SK-N-SH (cell line): Measurements from ENCODE around the gene C20orf204. TPM values are rescaled to one million over a fixed set of nuclear protein-coding genes. Genes with fewer than 3 reads are reported as not detected.

Source experiments
- CTCF ChIA-PET: fragments of 300-600, 350-600 bp; formaldehyde crosslinking; extraction: SDS; loops from one replicate; lab custom pipeline; 2021; lab: Yijun Ruan, JAX
- POLR2A ChIA-PET: fragments of 350-600 bp; sonication (Branson Sonifier 250); formaldehyde crosslinking; extraction: SDS; loops from one replicate; lab custom pipeline; 2020; ENCODE audit warnings: antibody characterized with exemption, inconsistent platforms; lab: Yijun Ruan, JAX
- DNase-seq: peaks from one replicate; pipeline ENCODE4 v3.0.0; 2012
- H2AFZ ChIP-seq: fragments of 200-600 bp; sonication (generic); 2 replicates; pipeline ENCODE4 v1.8.1; 2016; ENCODE audit warnings: antibody characterized with exemption, mild to moderate bottlenecking, low read depth
- H3F3A ChIP-seq: fragments of 200-600 bp; sonication (generic); replicated peaks from 2 replicates; pipeline ENCODE3; 2016; ENCODE audit warnings: antibody characterized with exemption, mild to moderate bottlenecking; ENCODE audit not compliant: insufficient read depth
- H3K27ac ChIP-seq, 2 experiments: fragments of 200-500 bp in 1 of 2; fragments of 200-600 bp in 1 of 2; sonication (Bioruptor generic) in 1 of 2; sonication (generic), shearing (Covaris generic) in 1 of 2; 2 replicates each; pipeline versions ENCODE4 v1.5.1 to v1.6.1; 2014 to 2016; ENCODE audit warnings: low read depth in 2 of 2, inconsistent platforms in 1 of 2, low read length in 1 of 2, mild to moderate bottlenecking in 1 of 2, mixed read lengths in 1 of 2
- H3K27me3 ChIP-seq: fragments of 200-600 bp; sonication (generic), shearing (Covaris generic); 2 replicates; pipeline ENCODE4 v1.6.1; 2016; ENCODE audit warnings: mixed run types; ENCODE audit not compliant: insufficient read depth
- H3K36me3 ChIP-seq, 2 experiments: fragments of 200-500 bp in 1 of 2; fragments of 200-600 bp in 1 of 2; sonication (Bioruptor generic) in 1 of 2; sonication (generic) in 1 of 2; replicated peaks in 1 of 2; 2 replicates each; pipeline versions ENCODE3 to v1.5.1; 2014 to 2016; ENCODE audit warnings: low read length in 1 of 2, mild to moderate bottlenecking in 1 of 2; ENCODE audit not compliant: insufficient read depth in 2 of 2, control insufficient read depth in 1 of 2
- H3K4me1 ChIP-seq, 2 experiments: fragments of 200-500 bp in 1 of 2; fragments of 200-600 bp in 1 of 2; sonication (Bioruptor generic) in 1 of 2; sonication (generic), shearing (Covaris generic) in 1 of 2; 2 replicates each; pipeline versions ENCODE4 v1.5.1 to v1.6.1; 2014 to 2016; ENCODE audit warnings: low read depth in 1 of 2, low read length in 1 of 2, mixed run types in 1 of 2; ENCODE audit not compliant: insufficient read depth in 2 of 2, control insufficient read depth in 1 of 2
- H3K4me2 ChIP-seq: fragments of 200-600 bp; sonication (generic), shearing (Covaris generic); 2 replicates; pipeline ENCODE4 v1.6.1; 2017; ENCODE audit warnings: mixed run types
- H3K4me3 ChIP-seq, 2 experiments: fragments of 200-500 bp in 1 of 2; fragments of 200-600 bp in 1 of 2; sonication (Bioruptor generic) in 1 of 2; sonication (generic), shearing (Covaris generic) in 1 of 2; 2 replicates each; pipeline versions ENCODE4 v1.5.1 to v1.8.1; 2014 to 2016; ENCODE audit warnings: low read depth in 2 of 2, inconsistent platforms in 1 of 2, low read length in 1 of 2, mild to moderate bottlenecking in 1 of 2, mixed read lengths in 1 of 2, moderate library complexity in 1 of 2
- H3K79me2 ChIP-seq: fragments of 200-600 bp; sonication (generic); 2 replicates; pipeline ENCODE4 v1.8.1; 2017; ENCODE audit warnings: mild to moderate bottlenecking; ENCODE audit not compliant: insufficient read depth
- H3K9ac ChIP-seq: fragments of 200-600 bp; sonication (generic); 2 replicates; pipeline ENCODE4 v1.6.1; 2017; ENCODE audit warnings: mixed run types
- H3K9me2 ChIP-seq: fragments of 200-600 bp; sonication (generic); 2 replicates; pipeline ENCODE4 v1.6.1; 2017; ENCODE audit warnings: mixed run types
- H3K9me3 ChIP-seq: fragments of 200-600 bp; sonication (generic); 2 replicates; pipeline ENCODE4 v1.6.1; 2017; ENCODE audit warnings: mixed run types, mild to moderate bottlenecking, moderate library complexity
- H4K20me1 ChIP-seq: fragments of 200-600 bp; sonication (generic); 2 replicates; pipeline ENCODE4 v1.6.1; 2017; ENCODE audit warnings: mild to moderate bottlenecking, mixed run types; ENCODE audit not compliant: insufficient read depth
- CTCF ChIP-seq: fragments of 200-600 bp; sonication (generic); IDR thresholded peaks from 2 replicates; pipeline ENCODE4 v1.6.1; 2017; ENCODE audit warnings: antibody characterized with exemption, mild to moderate bottlenecking, moderate library complexity
- FOSL2 ChIP-seq: IDR thresholded peaks from 2 replicates; pipeline ENCODE4 v1.4.0; 2012; ENCODE audit warnings: low read depth, mild to moderate bottlenecking, moderate library complexity, borderline replicate concordance
- FOXM1 ChIP-seq: IDR thresholded peaks from 2 replicates; pipeline ENCODE4 v1.4.0; 2012; ENCODE audit warnings: low read depth, mild to moderate bottlenecking
- GABPA ChIP-seq: IDR thresholded peaks from 2 replicates; pipeline ENCODE4 v1.4.0; 2012; ENCODE audit warnings: low read depth, mild to moderate bottlenecking
- IRF3 ChIP-seq: fragments of 150-350 bp; IDR thresholded peaks from 2 replicates; pipeline ENCODE4 v1.6.1; 2016; ENCODE audit warnings: mild to moderate bottlenecking, low read depth, low read length
- MEF2A ChIP-seq: IDR thresholded peaks from 2 replicates; pipeline ENCODE4 v1.4.0; 2012; ENCODE audit warnings: low read depth, borderline replicate concordance
- PBX3 ChIP-seq: IDR thresholded peaks from 2 replicates; pipeline ENCODE4; 2012
- REST ChIP-seq: IDR thresholded peaks from 2 replicates; pipeline ENCODE4 v1.6.1; 2012; ENCODE audit warnings: mild to moderate bottlenecking, low read depth, low read length, moderate library complexity
- RFX5 ChIP-seq: IDR thresholded peaks from 2 replicates; pipeline ENCODE4 v1.6.1; 2012; ENCODE audit warnings: mild to moderate bottlenecking, improper control_type of control experiment, low read length
- USF2 ChIP-seq: fragments of 150-350 bp; IDR thresholded peaks from 2 replicates; pipeline ENCODE4 v1.6.1; 2017; ENCODE audit warnings: antibody characterized with exemption, low read length, low read depth, borderline replicate concordance
- WGBS: methylation state at CpG from one replicate; pipeline ENCODE4 v1.1.6; 2017; ENCODE audit warnings: low lambda C conversion rate; 5-methylcytosine and 5-hydroxymethylcytosine counted together
- polyA plus RNA-seq, 3 experiments: library from polyadenylated mRNA; depleted of rRNA; stranded (reverse); fragments of >200 nt; gene quantifications; 2 replicates each; pipeline ENCODE4 v1.2.3, GENCODE V29; 2012
- TF ChIP-seq, protein P1 (sequence below): IDR thresholded peaks from 2 replicates; pipeline ENCODE4 v1.4.0; 2012; ENCODE audit warnings: low read depth, borderline replicate concordance

The C20orf204 gene
- polyA plus RNA-seq, 1 of the 3 experiments (the other 2 are of a cell fraction): 0.21 TPM

DNA sequence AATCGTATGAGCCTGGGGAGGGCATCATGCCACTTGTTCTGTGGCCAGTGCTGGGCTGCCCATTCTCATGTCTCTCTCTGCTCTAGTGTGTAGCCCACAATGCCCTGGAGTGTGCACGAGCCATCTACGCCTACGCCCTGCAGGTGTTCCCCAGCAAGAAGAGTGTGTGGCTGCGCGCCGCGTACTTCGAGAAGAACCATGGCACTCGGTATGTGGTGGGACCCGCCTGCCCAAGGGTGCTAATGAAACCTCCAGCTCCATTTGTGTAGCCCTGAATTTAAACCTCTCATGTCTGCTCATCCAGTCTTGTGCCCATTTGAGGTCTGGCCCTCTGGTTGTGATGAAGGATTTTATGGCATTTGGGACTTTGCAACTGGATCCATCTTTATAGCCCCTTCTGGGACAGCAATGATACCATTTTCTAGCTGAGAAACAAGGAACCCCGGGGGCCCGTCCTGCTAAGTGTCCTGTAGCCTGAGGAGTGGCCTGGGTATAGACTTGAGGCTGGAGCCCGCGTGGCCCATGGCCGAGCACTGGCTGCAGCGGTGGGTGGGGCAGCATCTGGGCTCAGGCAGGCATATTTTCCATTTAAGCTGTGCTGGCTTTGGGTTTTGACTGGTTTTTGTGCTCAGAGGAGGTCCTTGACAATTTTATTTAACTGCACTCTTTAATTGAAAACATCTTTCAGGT, 13.2 kb upstream of the C20orf204 start:
- H3K27ac ChIP-seq: peak overlapping the region in 1 of 2 experiments; percentile 3; a peak in 1 of 4 replicates
- TF ChIP-seq PBX3 (no peak), GABPA (no peak), FOSL2 (no peak), USF2 (no peak), FOXM1 (no peak)
- no peak overlapping the region for H3K4me3 ChIP-seq
- no peak for DNase-seq
- H3K9ac ChIP-seq: no peak overlapping the region
- peaks cover 4% of the 10 kb centered on the region for H3F3A ChIP-seq
- no peaks in the 10 kb centered on the region for H3K79me2 ChIP-seq
- no peaks in the 10 kb centered on the region for H3K9me3 ChIP-seq
- no peak overlapping the region for H2AFZ ChIP-seq
- CTCF ChIA-PET: interaction anchor here (1.0 to 1.6 kb wide), 2 partner anchors 12 to 16 kb away, joined by 3 to 5 read pairs; no protein-coding TSS in a partner anchor
- POLR2A ChIA-PET: no interaction called here
- H3K4me1 ChIP-seq: peaks cover 0 to 45% of the 10 kb centered on the region in 2 experiments; a peak in 1 of 4 replicates
- 97% methylated on average over 13 of the region's 17 CpGs for WGBS
- no peaks in the 10 kb centered on the region for H4K20me1 ChIP-seq
- H3K9me2 ChIP-seq: no peaks in the 10 kb centered on the region
- peaks cover 36 to 57% of the 10 kb centered on the region in 2 experiments for H3K36me3 ChIP-seq
- H3K27me3 ChIP-seq: no peaks in the 10 kb centered on the region
- H3K4me2 ChIP-seq: no peak overlapping the region

GRCh38 chr20:64023361-64024140, 12.4 kb upstream of the C20orf204 start:
- Histone ChIP-seq H3K4me2 (no peak overlapping the region), H3K36me3 (peaks cover 36 to 58% of the 10 kb centered on the region in 2 experiments), H3K79me2 (no peaks in the 10 kb centered on the region), H4K20me1 (no peaks in the 10 kb centered on the region), H3K27ac (peak overlapping the region in 1 of 2 experiments; percentile 9; a peak in 1 of 4 replicates), H3K9me3 (no peaks in the 10 kb centered on the region), H2AFZ (no peak overlapping the region), H3K27me3 (no peaks in the 10 kb centered on the region), H3K4me1 (peaks cover 0 to 48% of the 10 kb centered on the region in 2 experiments; a peak in 1 of 4 replicates), H3K9me2 (no peaks in the 10 kb centered on the region), H3F3A (peaks cover 4% of the 10 kb centered on the region), H3K4me3 (no peak overlapping the region), H3K9ac (no peak overlapping the region)
- no peak for TF ChIP-seq IRF3
- no peak for TF ChIP-seq REST
- no peak for TF ChIP-seq MEF2A
- TF ChIP-seq FOSL2: no peak
- no peak for TF ChIP-seq CTCF
- no peak for TF ChIP-seq RFX5
- TF ChIP-seq, protein P1, sequence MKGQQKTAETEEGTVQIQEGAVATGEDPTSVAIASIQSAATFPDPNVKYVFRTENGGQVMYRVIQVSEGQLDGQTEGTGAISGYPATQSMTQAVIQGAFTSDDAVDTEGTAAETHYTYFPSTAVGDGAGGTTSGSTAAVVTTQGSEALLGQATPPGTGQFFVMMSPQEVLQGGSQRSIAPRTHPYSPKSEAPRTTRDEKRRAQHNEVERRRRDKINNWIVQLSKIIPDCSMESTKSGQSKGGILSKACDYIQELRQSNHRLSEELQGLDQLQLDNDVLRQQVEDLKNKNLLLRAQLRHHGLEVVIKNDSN: no peak
- WGBS: 86% methylated on average over 10 of the region's 15 CpGs
- DNase-seq: no peak
- ChIA-PET POLR2A (no interaction called here), CTCF (interaction anchor here (1.0 to 5.7 kb wide), 3 partner anchors 15 to 43 kb away, joined by 3 to 74 read pairs (median 5); partner anchors contain the start of gene PRPF6)
